Right hindlimb (tissue), 1 donor: ENCODE measurements around the gene ARHGEF2.

Experiments used
- DNase-seq: peaks from one replicate; pipeline ENCODE4 v3.0.0-alpha.2; 2018

The ARHGEF2 gene

GRCh38 chr1:155978325-155978972 is at the start of gene ARHGEF2:
ARHGEF2 (minus strand) TSS chr1:155978547; CDS start chr1:155978427, 120 bp downstream.
- DNase-seq = peak; percentile 88

GRCh38 chr1:156026588-156026987 is 48.2 kb upstream of the ARHGEF2 start:
- no peak for DNase-seq

- peak; percentile 35 for DNase-seq
Measured at GRCh38 chr1:156025876-156026275, 47.5 kb upstream of the ARHGEF2 start.

- DNase-seq = no peak
Measured at GRCh38 chr1:156024801-156025200, 46.5 kb upstream of the ARHGEF2 start.

GRCh38 chr1:156021954-156022353 is 43.6 kb upstream of the ARHGEF2 start:
- no peak for DNase-seq

GRCh38 chr1:156021093-156021428 is 42.7 kb upstream of the ARHGEF2 start:
- no peak for DNase-seq

GRCh38 chr1:156020293-156021092 is 42.1 kb upstream of the ARHGEF2 start, which contains the start of gene SSR2:
SSR2 (minus strand) TSS chr1:156020951; CDS start chr1:156020167, 784 bp downstream.
- DNase-seq = peak; percentile 93

- DNase-seq = no peak
Measured at GRCh38 chr1:156019946-156020292, 41.6 kb upstream of the ARHGEF2 start.

GRCh38 chr1:156014829-156015228 is 36.5 kb upstream of the ARHGEF2 start:
- no peak for DNase-seq

GRCh38 chr1:156012051-156012817 is 33.9 kb upstream of the ARHGEF2 start:
- no peak for DNase-seq

- DNase-seq = no peak
Measured at GRCh38 chr1:156009404-156009803, 31.1 kb upstream of the ARHGEF2 start.

- no peak for DNase-seq
Measured at GRCh38 chr1:156006666-156007376, 28.5 kb upstream of the ARHGEF2 start.

GRCh38 chr1:156004843-156005584 is 26.7 kb upstream of the ARHGEF2 start:
- DNase-seq = no peak

GRCh38 chr1:156003923-156004188 is 25.5 kb upstream of the ARHGEF2 start:
- DNase-seq = no peak

- DNase-seq = no peak
Measured at GRCh38 chr1:156002188-156002911, 24.0 kb upstream of the ARHGEF2 start.

- no peak for DNase-seq
Measured at GRCh38 chr1:156001662-156002171, 23.4 kb upstream of the ARHGEF2 start.

GRCh38 chr1:156001021-156001661 is 22.8 kb upstream of the ARHGEF2 start:
- DNase-seq = no peak

GRCh38 chr1:155999964-156000363 is 21.6 kb upstream of the ARHGEF2 start:
- DNase-seq = no peak

- DNase-seq = no peak
Measured at GRCh38 chr1:155996166-155996565, 17.8 kb upstream of the ARHGEF2 start.

- no peak for DNase-seq
Measured at GRCh38 chr1:155993595-155993994, 15.2 kb upstream of the ARHGEF2 start.
